Right renal cortex interstitium (tissue), 3 donors: ENCODE results near the gene EFNB1. TPM values are rescaled to one million over a fixed set of nuclear protein-coding genes. Genes with fewer than 3 reads are reported as not detected.

ENCODE experiments used
- DNase-seq, 3 donors: peaks; one replicate each; pipeline ENCODE4 v3.0.0-alpha.2; 2013; ENCODE audit warnings: low read depth in 3 of 3, low spot score in 2 of 3
- polyA plus RNA-seq, 3 donors: library from polyadenylated mRNA; unstranded; fragments of 120-200 nt; gene quantifications; one replicate each; pipeline ENCODE4 v1.2.1, GENCODE V29; 2013; ENCODE audit not compliant: insufficient read length in 3 of 3

Gene EFNB1
- polyA plus RNA-seq, 3 donors: 90.9 to 104 (median 103) TPM

DNA sequence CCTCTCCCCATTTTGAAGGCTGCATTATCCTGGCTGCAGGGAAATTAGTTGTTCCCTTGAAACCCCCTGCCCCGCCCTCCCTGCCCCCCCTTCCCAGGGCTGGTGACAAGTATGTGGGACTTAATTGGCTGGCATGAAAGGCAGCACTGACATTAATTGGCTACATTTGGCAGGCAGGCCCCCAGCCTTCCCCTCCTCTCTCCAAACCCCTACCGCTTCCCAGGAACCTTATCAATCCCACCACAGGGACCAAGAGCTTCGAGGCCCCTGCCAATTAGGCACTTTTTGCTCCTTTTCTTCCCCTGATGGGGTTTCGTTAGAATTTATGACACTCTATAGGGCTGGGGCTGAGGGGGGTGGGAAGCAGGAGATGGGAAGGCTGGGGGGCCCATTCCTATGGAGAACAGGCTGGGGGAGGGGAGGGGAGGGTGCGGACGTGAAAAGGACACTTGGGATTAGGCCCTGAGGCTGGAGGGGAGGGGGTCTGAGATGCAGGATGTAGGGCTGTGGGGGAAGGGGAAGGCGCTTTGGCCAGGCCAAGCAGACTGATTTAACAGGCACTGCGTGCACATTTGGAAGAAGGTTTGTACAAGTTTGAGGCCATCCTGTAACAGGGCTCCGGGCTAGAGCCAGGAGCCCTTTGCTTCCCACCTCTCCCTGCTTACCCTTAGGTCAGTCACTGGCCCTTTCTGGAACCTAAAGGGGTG lies 52.2 kb downstream of the EFNB1 start:
- DNase-seq: no peak

DNA sequence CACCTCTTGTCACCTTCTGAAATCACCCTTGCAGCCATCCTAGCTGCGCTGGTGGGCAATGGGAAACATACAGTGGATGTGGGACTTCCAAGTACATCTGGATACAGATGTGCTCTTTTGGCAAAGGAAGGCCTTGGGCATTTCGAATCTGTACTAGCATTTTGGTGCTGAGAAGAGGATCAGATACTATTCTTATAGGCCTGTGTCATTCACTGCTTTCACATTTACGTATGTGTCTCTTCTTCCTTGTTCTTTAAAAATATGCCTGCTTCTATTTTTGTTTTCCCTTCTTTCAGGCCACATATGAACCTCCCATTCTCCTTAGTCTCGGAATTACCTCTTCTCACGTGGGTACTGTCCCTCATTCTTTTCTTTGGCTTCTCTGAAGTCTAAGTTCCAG lies 53.1 kb downstream of the EFNB1 start:
- DNase-seq: no peak

DNA sequence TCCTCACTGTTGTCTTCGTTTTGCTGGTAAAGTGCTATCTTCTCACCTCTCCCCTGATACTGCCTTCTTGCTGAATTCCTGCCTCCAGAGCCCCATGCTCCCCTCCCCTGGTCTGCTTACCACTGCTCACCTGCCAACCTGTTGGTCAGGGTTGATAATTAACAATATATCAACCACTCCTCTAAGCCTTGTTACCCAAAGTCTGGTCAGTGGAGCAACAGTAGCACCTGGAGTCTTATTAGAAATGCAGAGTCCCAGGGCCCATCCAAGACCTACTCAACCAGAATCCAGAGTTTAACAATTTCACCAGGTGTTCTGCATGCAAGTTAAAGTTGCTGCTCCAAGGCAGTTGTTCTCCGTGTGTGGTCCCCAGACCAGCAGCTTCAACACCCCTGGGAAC lies 55.0 kb downstream of the EFNB1 start:
- no peak for DNase-seq

DNA sequence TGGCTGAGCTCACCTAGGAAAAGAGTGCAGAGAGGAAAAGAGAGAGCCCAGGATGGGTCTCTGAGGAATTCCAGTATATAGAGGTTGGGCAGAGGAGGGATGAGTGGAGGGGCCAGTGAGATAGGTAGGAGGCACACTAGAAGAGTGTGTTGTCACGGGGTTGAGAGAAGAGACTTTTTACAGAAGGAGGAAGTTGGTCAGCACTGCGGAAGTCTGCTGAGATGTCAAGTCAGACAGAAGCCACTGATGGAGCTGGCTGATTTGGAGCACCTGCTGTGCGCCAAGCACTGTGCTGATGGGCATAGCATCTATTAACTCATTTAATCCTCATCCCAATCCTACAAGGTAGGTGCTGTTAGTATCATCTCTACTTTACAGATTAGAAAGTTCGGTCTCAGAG lies 60.4 kb downstream of the EFNB1 start:
- DNase-seq: no peak

Other genes with a start within 250 kb of the EFNB1 start
- 10 to 100 TPM; 16.3 to 19.3 (median 18.4) TPM for gene STARD8, start 181.4 kb upstream of the EFNB1 start, polyA plus RNA-seq